Measurements from ENCODE around the gene TRMU. TPM values are rescaled to one million over a fixed set of nuclear protein-coding genes. Genes with fewer than 3 reads are reported as not detected.

The TRMU gene
- total RNA-seq, 1 experiment from 2014 or later: 46.6 TPM

- Mint-ChIP-seq H3K27ac (ENCODE audit: low read depth, unreplicated experiment) (no peak overlapping the region), H3K4me1 (ENCODE audit: insufficient read depth, unreplicated experiment) (peaks cover 6% of the 10 kb centered on the region), H3K36me3 (ENCODE audit: insufficient read depth, unreplicated experiment) (peaks cover 27% of the 10 kb centered on the region), H3K27me3 (ENCODE audit: insufficient read depth, unreplicated experiment) (no peaks in the 10 kb centered on the region), H3K9me3 (ENCODE audit: unreplicated experiment) (no peaks in the 10 kb centered on the region), H3K4me3 (ENCODE audit: unreplicated experiment) (no peak overlapping the region)
- BruUV-seq (replicated peaks): no TSS peak
- POLR2A ChIA-PET: interaction anchor here (0.7 to 2.8 kb wide), 3 partner anchors 18 to 173 kb away, joined by 3 to 21 read pairs (median 3); no protein-coding TSS in a partner anchor
- DNase-seq (ENCODE audit: unreplicated experiment): no peak
- intact Hi-C loops (cut with micrococcal nuclease): no loop called here
- no peak for TF ChIP-seq CTCF (IDR thresholded peaks at IDR 0.05; ENCODE audit: unreplicated experiment)
- CTCF ChIA-PET: interaction anchor here (0.6 to 4.4 kb wide), 10 partner anchors 13 to 726 kb away, joined by 3 to 87 read pairs (median 4); no protein-coding TSS in a partner anchor
Observed at GRCh38 chr22:46368871-46369715, 33.6 kb downstream of the TRMU start.

- H3K36me3 Mint-ChIP-seq (ENCODE audit: insufficient read depth, unreplicated experiment): peaks cover 30% of the 10 kb centered on the region
- intact Hi-C loops (cut with micrococcal nuclease): loop anchor here (10.0 kb wide), 1 partner anchor 85 kb away; no protein-coding TSS in a partner anchor
- CTCF ChIA-PET: interaction anchor here (0.6 to 4.4 kb wide), 7 partner anchors 14 to 393 kb away, joined by 3 to 87 read pairs (median 3); no protein-coding TSS in a partner anchor
- no peak for TF ChIP-seq CTCF (IDR thresholded peaks at IDR 0.05; ENCODE audit: unreplicated experiment)
- H3K4me1 Mint-ChIP-seq (ENCODE audit: insufficient read depth, unreplicated experiment): peaks cover 6% of the 10 kb centered on the region
- no peaks in the 10 kb centered on the region for H3K9me3 Mint-ChIP-seq (ENCODE audit: unreplicated experiment)
- H3K4me3 Mint-ChIP-seq (ENCODE audit: unreplicated experiment): no peak overlapping the region
- no TSS peak for BruUV-seq (replicated peaks)
- POLR2A ChIA-PET: no interaction called here
- H3K27ac Mint-ChIP-seq (ENCODE audit: low read depth, unreplicated experiment): no peak overlapping the region
- DNase-seq (ENCODE audit: unreplicated experiment): no peak
- H3K27me3 Mint-ChIP-seq (ENCODE audit: insufficient read depth, unreplicated experiment): no peaks in the 10 kb centered on the region
Observed at GRCh38 chr22:46369716-46370583, 34.4 kb downstream of the TRMU start.

GRCh38 chr22:46370584-46371291 lies 35.2 kb downstream of the TRMU start:
- no peak for DNase-seq (ENCODE audit: unreplicated experiment)
- H3K4me1 Mint-ChIP-seq (ENCODE audit: insufficient read depth, unreplicated experiment): peaks cover 6% of the 10 kb centered on the region
- POLR2A ChIA-PET: no interaction called here
- H3K27ac Mint-ChIP-seq (ENCODE audit: low read depth, unreplicated experiment): no peak overlapping the region
- intact Hi-C loops (cut with micrococcal nuclease): loop anchor here (10.0 kb wide), 1 partner anchor 84 kb away; no protein-coding TSS in a partner anchor
- CTCF ChIA-PET: interaction anchor here (0.6 to 4.4 kb wide), 4 partner anchors 8 to 171 kb away, joined by 3 to 87 read pairs (median 3); no protein-coding TSS in a partner anchor
- peaks cover 38% of the 10 kb centered on the region for H3K36me3 Mint-ChIP-seq (ENCODE audit: insufficient read depth, unreplicated experiment)
- no peaks in the 10 kb centered on the region for H3K9me3 Mint-ChIP-seq (ENCODE audit: unreplicated experiment)
- no TSS peak for BruUV-seq (replicated peaks)
- no peak overlapping the region for H3K4me3 Mint-ChIP-seq (ENCODE audit: unreplicated experiment)
- H3K27me3 Mint-ChIP-seq (ENCODE audit: insufficient read depth, unreplicated experiment): no peaks in the 10 kb centered on the region
- TF ChIP-seq CTCF (IDR thresholded peaks at IDR 0.05; ENCODE audit: unreplicated experiment): no peak
